Fibroblast of skin of scalp (primary cell): ENCODE measurements around the gene C1QTNF6.

Source experiments
- DNase-seq: peaks from one replicate; pipeline ENCODE4 v3.0.0-alpha.2; 2013

Gene C1QTNF6

DNA sequence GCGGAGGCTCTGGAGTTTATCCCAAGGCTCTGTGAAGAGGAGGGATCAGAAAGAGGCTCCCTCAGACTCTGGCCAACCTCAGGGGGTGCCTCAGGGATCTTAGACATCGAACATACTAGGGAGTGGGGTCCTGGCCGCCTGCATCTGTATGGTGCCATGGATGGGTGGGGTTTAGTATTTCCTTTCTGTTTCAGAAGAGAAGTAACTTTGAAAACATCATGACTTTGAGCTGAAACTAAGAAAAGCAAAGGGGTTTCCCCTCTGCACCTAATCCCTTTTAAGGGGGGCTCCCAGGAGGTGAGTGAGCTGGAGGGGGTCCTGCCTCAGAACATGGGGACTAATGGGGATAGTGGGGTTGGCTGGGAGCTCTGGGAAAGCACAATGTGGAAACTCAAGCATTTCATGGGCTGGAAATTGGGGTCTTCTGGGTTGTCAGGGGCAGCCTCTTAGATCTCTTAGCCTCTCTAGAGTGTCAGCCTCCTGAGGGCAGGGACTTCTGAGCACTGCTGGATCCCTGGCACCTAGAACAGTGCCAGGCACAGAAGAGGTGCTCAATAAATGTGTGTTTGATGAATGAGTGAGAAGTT lies 36.0 kb upstream of the C1QTNF6 start:
- DNase-seq, result no peak

- no peak for DNase-seq
Measured at GRCh38 chr22:37222440-37222971, 34.5 kb upstream of the C1QTNF6 start.

- no peak for DNase-seq
Measured at GRCh38 chr22:37221424-37222333, 33.6 kb upstream of the C1QTNF6 start.

GRCh38 chr22:37220543-37220981 lies 32.5 kb upstream of the C1QTNF6 start:
- DNase-seq, result peak; percentile 19

DNA sequence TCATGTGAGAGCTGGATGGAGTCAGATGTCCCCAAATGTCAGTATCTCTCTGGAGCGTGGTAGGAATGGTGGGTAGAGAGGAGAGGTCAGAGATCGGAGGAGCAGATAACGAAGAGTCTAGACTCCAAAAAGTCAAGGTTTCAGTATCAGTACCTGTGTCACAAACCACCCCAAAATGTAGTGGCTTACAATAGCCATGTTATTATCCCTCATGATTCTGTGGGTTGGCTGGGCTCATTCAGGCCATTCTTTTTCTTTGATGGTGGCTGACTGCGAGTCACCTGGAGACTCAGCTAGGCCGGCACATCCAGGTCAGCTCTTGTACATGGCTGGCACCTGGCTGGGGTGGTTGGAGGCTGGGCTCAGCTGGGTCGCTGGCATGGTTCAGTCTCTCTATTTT lies 31.5 kb upstream of the C1QTNF6 start:
- no peak for DNase-seq

DNA sequence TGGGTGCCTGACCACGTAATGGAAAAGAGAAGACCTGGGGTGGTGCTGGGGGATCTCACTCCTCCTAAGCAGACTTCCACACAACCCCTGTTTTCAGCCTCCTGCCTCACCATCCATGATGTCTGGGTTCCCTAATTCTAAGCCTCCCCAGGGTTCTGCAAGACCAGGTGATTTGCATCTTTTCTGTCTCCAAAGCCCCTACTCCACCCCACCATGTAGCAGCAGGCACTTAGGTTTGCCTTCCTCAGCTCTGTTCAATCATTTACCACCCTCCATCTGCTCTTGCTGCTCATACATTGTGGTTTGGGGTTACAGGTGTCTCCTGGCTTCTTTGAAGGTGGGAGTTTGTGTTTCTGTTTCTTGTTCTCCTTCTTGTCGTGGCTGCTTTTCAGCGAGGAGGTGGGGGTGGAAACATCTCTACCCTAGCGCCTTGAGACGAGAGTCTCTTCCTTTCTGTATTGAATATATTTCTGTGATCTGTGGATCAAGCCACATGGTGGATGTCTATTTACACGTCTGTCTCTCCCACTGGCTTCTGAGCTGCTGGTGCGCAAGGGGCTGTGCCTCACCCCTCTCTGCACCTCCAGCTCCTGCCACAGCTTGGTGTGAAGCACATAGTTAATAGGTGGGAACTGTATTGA lies 30.8 kb upstream of the C1QTNF6 start:
- DNase-seq, result no peak

- DNase-seq, result no peak
Measured at GRCh38 chr22:37218399-37218770, 30.3 kb upstream of the C1QTNF6 start.

DNA sequence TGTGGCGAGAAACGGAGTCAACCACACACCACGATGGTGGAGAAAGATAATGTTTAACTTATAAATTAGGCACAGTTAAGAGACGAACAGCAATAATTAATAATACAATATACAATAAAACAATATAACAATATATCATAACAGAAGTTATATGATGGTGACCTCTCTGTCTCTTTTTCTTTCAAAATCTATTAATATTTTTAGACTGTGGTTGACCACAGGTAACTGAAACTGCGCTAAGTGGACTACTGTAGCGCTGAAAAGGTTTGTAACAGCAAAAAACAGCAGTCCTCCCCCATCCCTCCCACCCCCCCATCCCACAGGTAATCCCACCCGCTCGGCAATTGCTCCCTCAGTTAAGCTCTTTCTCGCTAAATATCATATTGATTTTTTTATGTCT lies 27.8 kb upstream of the C1QTNF6 start:
- DNase-seq, result no peak

DNA sequence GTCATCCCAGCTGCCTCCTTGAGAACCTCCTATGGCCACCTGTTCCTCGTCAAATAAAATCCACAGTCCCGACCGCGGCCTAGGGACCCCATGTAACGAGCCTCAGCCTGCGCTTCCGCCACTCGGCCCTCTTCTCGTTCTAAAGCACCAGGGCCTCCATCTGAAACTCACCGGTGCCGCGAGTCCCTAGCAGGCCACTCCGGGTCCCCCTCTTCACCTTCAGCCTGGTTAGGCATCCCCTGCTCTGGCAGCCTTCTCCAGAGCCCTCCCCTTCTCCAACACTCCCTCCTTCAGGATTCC lies 26.6 kb upstream of the C1QTNF6 start:
- no peak for DNase-seq

- DNase-seq, result no peak
Measured at GRCh38 chr22:37213941-37214730, 26.1 kb upstream of the C1QTNF6 start.

DNA sequence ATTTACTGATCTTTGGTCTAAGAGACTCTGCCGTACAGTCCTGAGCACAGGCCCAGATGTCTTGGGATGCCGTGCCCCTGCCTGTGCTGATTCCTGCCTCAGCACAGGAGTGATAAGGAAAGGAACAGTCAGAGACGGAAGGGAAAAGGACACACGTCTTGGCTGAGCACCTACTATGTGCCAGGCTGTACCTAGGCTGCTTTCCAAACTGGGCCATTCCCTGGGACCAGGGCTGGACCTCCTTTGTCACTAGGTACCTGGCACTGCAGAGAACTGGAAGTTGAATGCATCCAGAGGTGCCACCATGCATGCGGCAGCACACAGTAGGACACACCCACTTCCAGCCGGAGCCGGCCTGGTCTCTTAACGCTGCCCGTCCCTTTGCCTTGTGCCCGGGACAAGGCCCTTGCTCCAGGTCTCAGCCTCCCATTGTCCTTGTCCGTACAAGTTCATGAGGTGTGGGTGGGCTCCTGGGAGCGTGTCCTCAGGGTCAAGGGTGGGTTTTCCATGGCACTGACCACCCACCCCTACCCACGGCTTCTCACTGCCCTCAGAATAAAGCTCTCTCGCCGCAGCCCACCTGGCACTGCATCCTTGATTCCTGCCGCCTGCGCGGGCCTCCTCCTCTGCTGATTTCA lies 25.3 kb upstream of the C1QTNF6 start:
- DNase-seq, result no peak

- DNase-seq, result no peak
Measured at GRCh38 chr22:37212174-37212906, 24.3 kb upstream of the C1QTNF6 start, which contains the start of gene SSTR3. TSS of gene SSTR3 (minus strand) at chr22:37212477. CDS start at chr22:37207803, 4,674 bp downstream.

DNA sequence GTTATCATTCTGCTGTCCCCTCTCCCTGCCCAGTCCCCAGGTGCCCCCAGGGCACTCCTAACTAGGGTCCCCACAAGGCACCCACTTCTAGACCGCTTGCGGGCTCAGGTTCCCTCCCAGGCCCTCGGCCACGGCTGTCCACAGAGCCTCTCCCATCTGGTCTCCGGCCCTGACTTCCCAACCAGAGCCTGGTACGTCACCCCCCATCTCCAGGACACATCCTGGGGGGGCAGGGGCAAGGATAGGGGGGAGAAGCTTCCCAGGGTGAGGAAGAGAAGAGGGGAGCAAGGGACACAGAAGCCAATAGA lies 23.8 kb upstream of the C1QTNF6 start:
- DNase-seq, result no peak

- DNase-seq, result no peak
Measured at GRCh38 chr22:37211075-37211865, 23.2 kb upstream of the C1QTNF6 start.

DNA sequence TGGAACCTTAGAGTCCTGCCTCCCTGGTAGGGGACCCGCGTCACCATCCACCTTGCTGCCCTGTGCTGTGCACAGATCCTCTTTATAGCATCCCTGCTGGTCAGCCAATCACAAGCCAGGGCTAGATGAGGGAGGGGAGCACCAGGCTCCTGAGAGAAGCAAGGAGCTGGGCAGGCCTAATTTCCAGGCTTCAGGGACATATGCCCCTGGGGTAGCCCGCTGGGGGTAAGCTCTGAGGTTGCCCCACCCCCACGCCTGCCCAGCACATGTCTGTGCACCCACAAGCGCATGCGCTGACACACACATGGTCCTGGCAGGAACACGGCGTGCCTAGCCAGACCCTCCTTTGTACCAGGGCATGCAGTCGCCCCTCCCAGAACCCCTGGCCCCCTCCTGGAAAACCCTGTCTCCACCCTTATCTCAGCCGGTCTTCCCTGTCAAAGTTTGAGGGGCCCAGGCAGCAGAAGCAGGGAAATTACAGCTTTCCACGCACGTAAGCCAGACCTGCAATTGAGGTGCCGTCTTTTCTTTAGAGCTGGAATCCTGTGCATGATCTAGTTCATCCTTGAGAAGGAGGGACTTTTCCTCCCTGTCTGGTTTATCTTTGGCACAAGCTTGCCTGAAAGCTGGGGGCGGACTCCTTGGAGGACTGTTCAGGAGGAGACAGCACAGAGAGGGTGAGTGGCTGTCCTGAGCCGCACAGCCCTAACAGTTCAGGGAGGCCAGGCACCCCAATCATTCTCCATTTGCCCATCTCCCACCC lies 22.2 kb upstream of the C1QTNF6 start:
- no peak for DNase-seq

GRCh38 chr22:37209140-37209845 lies 21.2 kb upstream of the C1QTNF6 start:
- no peak for DNase-seq

DNA sequence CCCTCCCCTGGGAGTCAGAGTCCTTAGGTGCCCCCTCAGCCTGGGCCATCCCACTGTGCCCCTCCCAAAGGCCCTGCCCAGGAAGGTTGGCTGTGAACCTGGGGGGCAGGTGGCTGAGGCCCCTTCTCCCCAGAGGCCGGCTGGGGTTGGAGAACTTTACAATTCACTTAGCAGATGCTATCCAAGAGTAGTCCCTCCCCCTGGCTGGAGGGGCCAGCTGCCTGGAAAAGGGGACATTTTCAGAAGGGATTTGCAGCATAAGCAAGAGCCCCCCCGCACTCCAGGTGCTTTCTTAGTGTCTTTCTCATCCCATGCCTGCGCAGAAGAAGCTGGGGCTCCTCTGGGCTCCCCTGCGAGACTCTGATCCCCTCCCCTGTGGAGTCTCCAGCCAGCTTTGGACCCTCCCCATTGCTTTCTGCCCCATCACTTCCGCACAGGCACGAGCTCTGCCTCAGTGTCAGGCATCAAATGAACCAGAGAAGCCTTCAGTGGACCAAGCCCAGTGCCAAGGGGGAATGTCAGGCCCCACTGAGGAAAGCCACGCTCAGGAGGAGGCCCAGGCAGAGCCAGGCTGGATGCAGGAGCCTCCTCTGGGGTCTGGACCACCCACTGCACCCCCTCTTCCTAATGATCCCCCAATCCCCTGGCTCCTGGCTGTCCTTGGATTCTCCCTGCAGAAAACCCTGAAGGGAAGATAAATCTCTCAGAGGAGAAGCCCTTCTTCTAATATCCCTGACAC lies 20.5 kb upstream of the C1QTNF6 start:
- DNase-seq, result no peak

GRCh38 chr22:37207981-37208380 lies 19.9 kb upstream of the C1QTNF6 start:
- DNase-seq, result no peak
